ENCODE results near the gene CLEC18A.
"Not testable (repeated sequence)": the region's sequence is repeated elsewhere in the genome, so short reads cannot be mapped to it uniquely, and the experiment has no call there.

Gene CLEC18A

GRCh38 chr16:69952116-69952515 lies 982 bp downstream of the CLEC18A start:
- H3K4me3 ChIP-seq (ENCODE audit: low read depth, low read length); DNase-seq (ENCODE audit: low read depth): not testable (repeated sequence)

- H3K4me3 ChIP-seq (ENCODE audit: low read depth, low read length); DNase-seq (ENCODE audit: low read depth): not testable (repeated sequence)
These were observed 1.6 kb downstream of the CLEC18A start for GRCh38 chr16:69952572-69953355.

- DNase-seq (ENCODE audit: low read depth); H3K4me3 ChIP-seq (ENCODE audit: low read depth, low read length): not testable (repeated sequence)
These were observed 3.1 kb downstream of the CLEC18A start for GRCh38 chr16:69954241-69954640.

GRCh38 chr16:69963312-69963711 lies 12.2 kb downstream of the CLEC18A start:
- not testable (repeated sequence) for DNase-seq (ENCODE audit: low read depth); H3K4me3 ChIP-seq (ENCODE audit: low read depth, low read length)

- H3K4me3 ChIP-seq (ENCODE audit: low read depth, low read length); DNase-seq (ENCODE audit: low read depth): not testable (repeated sequence)
These were observed 14.0 kb downstream of the CLEC18A start for GRCh38 chr16:69964960-69965660.

GRCh38 chr16:69965661-69966054 lies 14.5 kb downstream of the CLEC18A start:
- H3K4me3 ChIP-seq (ENCODE audit: low read depth, low read length); DNase-seq (ENCODE audit: low read depth): not testable (repeated sequence)

GRCh38 chr16:69967688-69968087 lies 16.6 kb downstream of the CLEC18A start:
- not testable (repeated sequence) for DNase-seq (ENCODE audit: low read depth); H3K4me3 ChIP-seq (ENCODE audit: low read depth, low read length)

- not testable (repeated sequence) for DNase-seq (ENCODE audit: low read depth)
These were observed 17.0 kb downstream of the CLEC18A start for GRCh38 chr16:69968125-69968524.

GRCh38 chr16:69969657-69970056 lies 18.5 kb downstream of the CLEC18A start:
- DNase-seq (ENCODE audit: low read depth); H3K4me3 ChIP-seq (ENCODE audit: low read depth, low read length): not testable (repeated sequence)

More at GRCh38 chr16:69968125-69968524, 17.0 kb downstream of the CLEC18A start:
- not testable (repeated sequence) for H3K4me3 ChIP-seq (ENCODE audit: low read depth, low read length)

- H3K4me3 ChIP-seq (ENCODE audit: low read depth, low read length); DNase-seq (ENCODE audit: low read depth): not testable (repeated sequence)
These were observed 21.0 kb downstream of the CLEC18A start for GRCh38 chr16:69972120-69972519.

- not testable (repeated sequence) for DNase-seq (ENCODE audit: low read depth); H3K4me3 ChIP-seq (ENCODE audit: low read depth, low read length)
These were observed 21.8 kb downstream of the CLEC18A start for GRCh38 chr16:69972935-69973334.

GRCh38 chr16:69985196-69985595 lies 34.1 kb downstream of the CLEC18A start:
- DNase-seq (ENCODE audit: low read depth); H3K4me3 ChIP-seq (ENCODE audit: low read depth, low read length): not testable (repeated sequence)

- H3K4me3 ChIP-seq (ENCODE audit: low read depth, low read length); DNase-seq (ENCODE audit: low read depth): not testable (repeated sequence)
These were observed 46.8 kb downstream of the CLEC18A start for GRCh38 chr16:69997956-69998355.

- H3K4me3 ChIP-seq (ENCODE audit: low read depth, low read length); DNase-seq (ENCODE audit: low read depth): not testable (repeated sequence)
These were observed 48.7 kb downstream of the CLEC18A start for GRCh38 chr16:69999801-70000200.

GRCh38 chr16:70003511-70003910 lies 52.4 kb downstream of the CLEC18A start:
- not testable (repeated sequence) for DNase-seq (ENCODE audit: low read depth); H3K4me3 ChIP-seq (ENCODE audit: low read depth, low read length)

GRCh38 chr16:70008604-70009003 lies 57.5 kb downstream of the CLEC18A start:
- H3K4me3 ChIP-seq (ENCODE audit: low read depth, low read length); DNase-seq (ENCODE audit: low read depth): not testable (repeated sequence)

- DNase-seq (ENCODE audit: low read depth); H3K4me3 ChIP-seq (ENCODE audit: low read depth, low read length): not testable (repeated sequence)
These were observed 59.5 kb downstream of the CLEC18A start for GRCh38 chr16:70010615-70011014.

- not testable (repeated sequence) for DNase-seq (ENCODE audit: low read depth); H3K4me3 ChIP-seq (ENCODE audit: low read depth, low read length)
These were observed 60.0 kb downstream of the CLEC18A start for GRCh38 chr16:70011120-70011519.

GRCh38 chr16:70012354-70012753 lies 61.2 kb downstream of the CLEC18A start:
- not testable (repeated sequence) for H3K4me3 ChIP-seq (ENCODE audit: low read depth, low read length); DNase-seq (ENCODE audit: low read depth)

GRCh38 chr16:70012951-70013350 lies 61.8 kb downstream of the CLEC18A start:
- not testable (repeated sequence) for H3K4me3 ChIP-seq (ENCODE audit: low read depth, low read length); DNase-seq (ENCODE audit: low read depth)

Measured in GM12865 (cell line).